ENCODE results near the gene KAZN. TPM values are rescaled to one million over a fixed set of nuclear protein-coding genes. Genes with fewer than 3 reads are reported as not detected.

Gene KAZN
- total and polyA plus RNA-seq, 4 donors = 17.8 to 54.0 (median 38.4) TPM

GRCh38 chr1:14903922-14904321 is 305.4 kb downstream of the KAZN start:
- Histone ChIP-seq H3K36me3 (ENCODE audit: control insufficient read depth, insufficient read depth, low read length) (no peaks in the 10 kb centered on the region), H3K4me3 (ENCODE audit: low read depth, low read length) (no peak overlapping the region), H3K9me3 (ENCODE audit: control insufficient read depth, insufficient read depth, low read length) (no peaks in the 10 kb centered on the region), H3K27ac (ENCODE audit: low read depth, low read length) (no peak overlapping the region), H3K4me1 (ENCODE audit: control insufficient read depth, insufficient read depth, low read length) (peaks cover 13% of the 10 kb centered on the region), H3K27me3 (ENCODE audit: control insufficient read depth, insufficient read depth, low read length) (no peaks in the 10 kb centered on the region)
- DNase-seq (ENCODE audit: low read depth in 4 of 6, low spot score in 6 of 6) = no peak
- WGBS (ENCODE audit: insufficient coverage) = 94% methylated on average over 4 of the region's 13 CpGs

DNA sequence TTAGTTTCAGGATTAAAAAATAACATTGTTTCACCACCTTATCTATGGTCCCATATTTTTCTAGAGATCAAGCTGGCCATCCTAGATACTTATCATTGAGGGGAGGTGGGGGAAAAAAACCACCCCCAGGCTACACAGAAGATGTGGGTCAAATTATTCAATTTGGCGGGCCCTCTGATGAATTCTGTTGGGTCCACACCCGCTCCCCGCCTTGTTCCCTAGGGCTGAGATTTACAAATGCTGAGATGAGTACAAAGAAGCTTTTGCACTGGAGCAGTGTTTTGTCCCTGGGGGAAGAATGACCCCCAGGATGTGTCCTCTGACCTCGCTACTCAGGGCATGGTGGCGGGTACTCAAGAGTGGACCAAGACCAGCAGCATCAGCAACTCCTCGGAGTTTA is 308.2 kb downstream of the KAZN start:
- Histone ChIP-seq H3K4me1 (ENCODE audit: control insufficient read depth, insufficient read depth, low read length) (peaks cover 4% of the 10 kb centered on the region), H3K9me3 (ENCODE audit: control insufficient read depth, insufficient read depth, low read length) (no peaks in the 10 kb centered on the region), H3K27me3 (ENCODE audit: control insufficient read depth, insufficient read depth, low read length) (no peaks in the 10 kb centered on the region), H3K27ac (ENCODE audit: low read depth, low read length) (no peak overlapping the region), H3K36me3 (ENCODE audit: control insufficient read depth, insufficient read depth, low read length) (no peaks in the 10 kb centered on the region), H3K4me3 (ENCODE audit: low read depth, low read length) (no peak overlapping the region)
- WGBS (ENCODE audit: insufficient coverage) = 97% methylated on average over 5 of the region's 6 CpGs
- no peak for DNase-seq (ENCODE audit: low read depth in 4 of 6, low spot score in 6 of 6)

DNA sequence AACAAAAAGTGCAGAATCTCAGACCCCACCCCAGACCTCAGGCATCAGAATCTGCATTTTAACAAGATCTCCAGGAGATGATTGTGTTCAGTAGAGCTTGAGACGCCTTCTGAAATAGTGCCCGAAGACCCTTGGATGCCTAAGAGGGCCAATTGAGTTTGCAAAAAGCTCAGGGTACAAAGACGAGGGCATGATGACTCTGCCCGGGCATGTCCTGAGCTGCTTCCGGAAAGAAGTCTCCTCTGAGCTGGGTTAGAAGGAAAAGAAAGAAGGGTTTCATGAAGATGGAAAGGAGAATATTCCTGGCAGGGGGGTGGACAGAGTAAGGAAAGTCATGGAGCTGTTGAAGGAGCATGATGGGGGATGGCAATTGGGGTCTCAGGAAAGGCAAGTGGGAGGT is 308.9 kb downstream of the KAZN start:
- DNase-seq (ENCODE audit: low read depth in 4 of 6, low spot score in 6 of 6) = no peak
- no peaks in the 10 kb centered on the region for H3K9me3 ChIP-seq (ENCODE audit: control insufficient read depth, insufficient read depth, low read length)
- H3K27ac ChIP-seq (ENCODE audit: low read depth, low read length) = no peak overlapping the region
- no peaks in the 10 kb centered on the region for H3K36me3 ChIP-seq (ENCODE audit: control insufficient read depth, insufficient read depth, low read length)
- 93% methylated on average over 5 of the region's 5 CpGs for WGBS (ENCODE audit: insufficient coverage)
- H3K4me1 ChIP-seq (ENCODE audit: control insufficient read depth, insufficient read depth, low read length) = peaks cover 3% of the 10 kb centered on the region
- no peaks in the 10 kb centered on the region for H3K27me3 ChIP-seq (ENCODE audit: control insufficient read depth, insufficient read depth, low read length)
- no peak overlapping the region for H3K4me3 ChIP-seq (ENCODE audit: low read depth, low read length)

GRCh38 chr1:14909273-14909672 is 310.8 kb downstream of the KAZN start:
- no peak for DNase-seq (ENCODE audit: low read depth in 4 of 6, low spot score in 6 of 6)
- Histone ChIP-seq H3K36me3 (ENCODE audit: control insufficient read depth, insufficient read depth, low read length) (no peaks in the 10 kb centered on the region), H3K9me3 (ENCODE audit: control insufficient read depth, insufficient read depth, low read length) (no peaks in the 10 kb centered on the region), H3K27ac (ENCODE audit: low read depth, low read length) (no peak overlapping the region), H3K4me1 (ENCODE audit: control insufficient read depth, insufficient read depth, low read length) (peaks cover 15% of the 10 kb centered on the region), H3K27me3 (ENCODE audit: control insufficient read depth, insufficient read depth, low read length) (no peaks in the 10 kb centered on the region), H3K4me3 (ENCODE audit: low read depth, low read length) (no peak overlapping the region)
- WGBS (ENCODE audit: insufficient coverage) = 66% methylated on average over 4 of the region's 5 CpGs

GRCh38 chr1:14909920-14910460 is 311.5 kb downstream of the KAZN start:
- Histone ChIP-seq H3K27ac (ENCODE audit: low read depth, low read length) (no peak overlapping the region), H3K4me1 (ENCODE audit: control insufficient read depth, insufficient read depth, low read length) (peaks cover 15% of the 10 kb centered on the region), H3K36me3 (ENCODE audit: control insufficient read depth, insufficient read depth, low read length) (no peaks in the 10 kb centered on the region), H3K27me3 (ENCODE audit: control insufficient read depth, insufficient read depth, low read length) (no peaks in the 10 kb centered on the region), H3K9me3 (ENCODE audit: control insufficient read depth, insufficient read depth, low read length) (no peaks in the 10 kb centered on the region), H3K4me3 (ENCODE audit: low read depth, low read length) (no peak overlapping the region)
- no peak for DNase-seq (ENCODE audit: low read depth in 4 of 6, low spot score in 6 of 6)
- WGBS (ENCODE audit: insufficient coverage) = 83% methylated on average over 5 of the region's 10 CpGs

DNA sequence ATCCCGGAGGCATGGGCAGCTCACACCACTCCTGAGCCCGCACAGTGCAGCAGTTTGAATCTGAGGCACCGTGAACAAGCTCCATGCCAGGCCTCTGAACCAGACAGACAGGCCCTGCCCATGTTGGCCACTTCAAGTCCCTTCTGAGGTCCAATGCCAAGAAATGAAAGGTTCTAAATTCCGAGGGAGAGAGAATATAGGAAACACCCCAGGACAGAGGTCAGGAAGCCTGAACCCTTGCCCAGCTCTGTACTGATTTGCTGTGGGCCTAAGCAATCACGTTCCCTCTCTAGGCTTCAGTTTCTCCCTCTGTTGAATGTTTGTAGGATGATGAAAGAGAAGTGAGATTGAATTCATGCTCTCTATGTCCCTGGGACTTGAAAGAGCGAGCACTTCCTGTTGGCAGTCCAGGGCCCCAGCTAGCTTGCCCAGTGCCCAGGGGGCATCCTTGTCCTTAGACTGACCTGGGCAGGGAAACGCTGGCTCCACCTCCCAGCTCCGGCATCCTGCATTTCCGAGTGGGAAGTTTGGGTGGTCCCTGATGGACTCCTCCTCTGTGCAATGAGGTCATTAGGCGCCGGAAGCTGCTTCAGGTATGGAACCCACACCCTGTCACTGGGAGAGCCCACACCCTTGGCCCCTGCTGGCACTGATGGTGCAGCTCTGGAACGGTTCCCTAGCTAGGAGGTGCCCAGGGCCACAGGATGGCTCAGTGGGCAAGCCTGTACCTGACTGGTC is 312.7 kb downstream of the KAZN start:
- no peak overlapping the region for H3K27ac ChIP-seq (ENCODE audit: low read depth, low read length)
- no peaks in the 10 kb centered on the region for H3K9me3 ChIP-seq (ENCODE audit: control insufficient read depth, insufficient read depth, low read length)
- DNase-seq (ENCODE audit: low read depth in 4 of 6, low spot score in 6 of 6) = no peak
- 74% methylated on average over 12 of the region's 12 CpGs for WGBS (ENCODE audit: insufficient coverage)
- no peak overlapping the region for H3K4me3 ChIP-seq (ENCODE audit: low read depth, low read length)
- H3K4me1 ChIP-seq (ENCODE audit: control insufficient read depth, insufficient read depth, low read length) = peaks cover 15% of the 10 kb centered on the region
- no peaks in the 10 kb centered on the region for H3K27me3 ChIP-seq (ENCODE audit: control insufficient read depth, insufficient read depth, low read length)
- H3K36me3 ChIP-seq (ENCODE audit: control insufficient read depth, insufficient read depth, low read length) = no peaks in the 10 kb centered on the region

GRCh38 chr1:14912839-14913481 is 314.5 kb downstream of the KAZN start:
- H3K9me3 ChIP-seq (ENCODE audit: control insufficient read depth, insufficient read depth, low read length) = no peaks in the 10 kb centered on the region
- H3K27ac ChIP-seq (ENCODE audit: low read depth, low read length) = no peak overlapping the region
- peaks cover 15% of the 10 kb centered on the region for H3K4me1 ChIP-seq (ENCODE audit: control insufficient read depth, insufficient read depth, low read length)
- H3K36me3 ChIP-seq (ENCODE audit: control insufficient read depth, insufficient read depth, low read length) = no peaks in the 10 kb centered on the region
- DNase-seq (ENCODE audit: low read depth in 4 of 6, low spot score in 6 of 6) = peak in 1 of 6 donors; percentile 54
- H3K27me3 ChIP-seq (ENCODE audit: control insufficient read depth, insufficient read depth, low read length) = no peaks in the 10 kb centered on the region
- H3K4me3 ChIP-seq (ENCODE audit: low read depth, low read length) = no peak overlapping the region
- WGBS (ENCODE audit: insufficient coverage) = 52% methylated on average over 5 of the region's 12 CpGs

DNA sequence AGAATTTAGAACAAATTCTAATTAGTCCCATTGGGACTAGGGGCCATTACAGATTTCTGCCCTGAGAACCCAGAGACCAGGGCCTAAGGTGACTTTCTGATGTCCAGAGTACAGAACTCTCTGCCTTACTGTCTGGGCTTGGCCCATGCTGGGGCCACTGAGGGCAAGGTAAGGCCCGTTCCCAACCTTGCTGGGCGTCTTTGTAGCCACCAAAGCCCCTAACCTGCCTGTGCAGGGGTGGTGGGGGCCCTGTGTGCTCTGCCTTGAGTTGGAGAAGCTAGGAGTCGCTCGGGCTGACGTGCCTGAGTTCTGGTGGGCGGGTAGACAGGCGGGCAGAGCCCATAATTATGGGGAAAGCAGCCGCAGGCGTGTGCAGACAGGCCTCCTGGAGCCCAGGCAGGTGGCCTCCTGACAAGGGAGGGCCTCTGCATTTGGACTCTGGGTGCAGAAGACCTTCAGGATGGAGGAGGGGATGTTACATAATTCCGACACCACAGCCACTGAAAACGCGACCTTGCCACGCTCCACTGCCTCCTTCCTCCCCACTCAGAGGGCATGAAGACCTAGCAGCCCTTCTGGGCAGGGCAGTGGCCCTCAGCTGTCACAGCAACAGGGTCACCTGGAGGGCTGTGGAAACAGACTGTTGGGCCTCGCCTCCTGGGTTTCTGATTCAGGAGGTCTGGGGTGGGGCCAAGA is 315.1 kb downstream of the KAZN start:
- H3K4me3 ChIP-seq (ENCODE audit: low read depth, low read length) = no peak overlapping the region
- no peak for DNase-seq (ENCODE audit: low read depth in 4 of 6, low spot score in 6 of 6)
- H3K27ac ChIP-seq (ENCODE audit: low read depth, low read length) = no peak overlapping the region
- WGBS (ENCODE audit: insufficient coverage) = 81% methylated on average over 14 of the region's 14 CpGs
- H3K27me3 ChIP-seq (ENCODE audit: control insufficient read depth, insufficient read depth, low read length) = no peaks in the 10 kb centered on the region
- H3K4me1 ChIP-seq (ENCODE audit: control insufficient read depth, insufficient read depth, low read length) = peaks cover 15% of the 10 kb centered on the region
- H3K36me3 ChIP-seq (ENCODE audit: control insufficient read depth, insufficient read depth, low read length) = no peaks in the 10 kb centered on the region
- H3K9me3 ChIP-seq (ENCODE audit: control insufficient read depth, insufficient read depth, low read length) = no peaks in the 10 kb centered on the region

DNA sequence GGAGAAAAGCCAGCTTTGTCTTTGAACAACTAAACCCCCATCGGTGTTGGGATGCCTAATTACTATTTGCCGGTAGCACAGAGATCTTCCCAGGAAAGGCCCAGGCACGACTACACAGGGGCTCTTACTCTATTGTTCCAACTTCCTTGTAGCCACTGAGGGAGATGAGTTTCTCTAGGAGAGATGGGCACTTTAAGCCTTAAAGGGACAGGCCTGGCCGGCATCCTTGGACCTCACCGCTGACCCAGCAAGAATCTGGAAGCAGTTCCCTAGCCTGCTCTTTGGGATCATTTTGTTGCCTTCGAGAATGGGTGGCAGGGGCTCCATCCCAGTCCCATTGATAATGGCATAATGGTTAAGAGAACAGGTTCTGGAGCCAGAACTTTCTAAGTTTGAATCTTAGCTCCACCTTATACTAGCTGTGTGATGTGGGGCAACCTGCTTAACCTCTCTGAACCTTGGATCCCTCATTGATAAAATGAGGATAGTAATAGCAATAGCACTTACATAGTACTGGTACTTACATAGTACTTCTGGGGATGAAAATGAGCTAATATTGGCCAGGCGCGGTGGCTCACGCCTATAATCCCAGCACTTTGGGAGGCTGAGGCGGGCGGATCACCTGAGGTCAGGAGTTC is 316.0 kb downstream of the KAZN start:
- no peak for DNase-seq (ENCODE audit: low read depth in 4 of 6, low spot score in 6 of 6)
- Histone ChIP-seq H3K9me3 (ENCODE audit: control insufficient read depth, insufficient read depth, low read length) (no peaks in the 10 kb centered on the region), H3K36me3 (ENCODE audit: control insufficient read depth, insufficient read depth, low read length) (no peaks in the 10 kb centered on the region), H3K4me3 (ENCODE audit: low read depth, low read length) (no peak overlapping the region), H3K4me1 (ENCODE audit: control insufficient read depth, insufficient read depth, low read length) (peaks cover 15% of the 10 kb centered on the region), H3K27me3 (ENCODE audit: control insufficient read depth, insufficient read depth, low read length) (no peaks in the 10 kb centered on the region), H3K27ac (ENCODE audit: low read depth, low read length) (no peak overlapping the region)
- WGBS (ENCODE audit: insufficient coverage) = 83% methylated on average over 3 of the region's 11 CpGs

Data from spinal cord (tissue), 10 donors.